HG02623 (cell line): ENCODE results near the gene NCR3LG1.
A peak's percentile ranks its signal among the peaks of the same experiment; 100 is the strongest.

Experiments used
- ATAC-seq: cut with Tn5 transposase; IDR thresholded peaks from one replicate; pipeline ENCODE4 v1.9.1; 2021; ENCODE audit warnings: moderate library complexity; ENCODE audit not compliant: unreplicated experiment

The NCR3LG1 gene

GRCh38 chr11:17351510-17352176 is at the start of gene NCR3LG1:
Gene NCR3LG1, plus strand, starts transcription at chr11:17351800. Its CDS starts 170 bp downstream, at chr11:17351970.
- ATAC-seq = no peak

GRCh38 chr11:17313349-17314231 is 38.0 kb upstream of the NCR3LG1 start:
- ATAC-seq = no peak

DNA sequence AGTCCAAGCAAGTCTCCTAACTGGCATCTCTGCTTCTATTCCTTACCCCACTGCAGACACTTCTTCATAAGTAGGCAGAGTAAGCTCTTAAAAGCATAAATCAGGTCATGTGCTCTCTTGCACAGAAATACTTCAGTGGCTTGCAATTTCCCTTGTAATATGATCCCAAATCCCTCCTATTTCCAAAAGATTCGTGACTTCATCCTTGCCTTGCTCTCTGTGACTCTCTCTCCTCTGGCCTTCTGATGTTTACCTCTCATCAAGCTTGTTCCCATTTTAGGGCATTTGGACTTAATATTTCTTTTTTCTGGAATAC is 37.4 kb upstream of the NCR3LG1 start:
- ATAC-seq = no peak

DNA sequence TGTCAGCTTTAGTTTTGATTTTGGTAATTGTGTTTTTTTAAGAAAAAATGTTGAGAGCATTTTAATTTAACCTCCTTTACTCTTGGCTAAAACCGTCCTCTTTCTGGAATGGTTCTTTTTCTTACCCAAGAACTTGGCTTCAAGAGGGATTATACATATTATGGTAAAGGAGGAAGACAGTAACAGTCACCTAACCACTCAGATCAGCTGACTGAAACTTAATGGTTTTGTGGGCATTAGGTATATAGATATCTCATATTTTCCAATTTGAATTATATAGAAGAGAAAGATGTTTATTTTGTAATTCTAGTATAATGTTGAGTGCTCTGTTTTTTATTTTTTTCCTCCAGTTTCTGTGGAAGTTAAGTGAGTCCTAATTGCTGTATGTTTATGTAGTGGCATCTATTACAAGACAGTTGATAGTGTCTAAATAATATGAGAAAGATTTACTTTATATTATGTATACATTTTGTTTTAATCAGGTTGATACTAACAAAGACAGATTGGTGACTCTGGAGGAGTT is 36.6 kb upstream of the NCR3LG1 start:
- no peak for ATAC-seq

GRCh38 chr11:17328871-17329494 is 22.6 kb upstream of the NCR3LG1 start:
- no peak for ATAC-seq

DNA sequence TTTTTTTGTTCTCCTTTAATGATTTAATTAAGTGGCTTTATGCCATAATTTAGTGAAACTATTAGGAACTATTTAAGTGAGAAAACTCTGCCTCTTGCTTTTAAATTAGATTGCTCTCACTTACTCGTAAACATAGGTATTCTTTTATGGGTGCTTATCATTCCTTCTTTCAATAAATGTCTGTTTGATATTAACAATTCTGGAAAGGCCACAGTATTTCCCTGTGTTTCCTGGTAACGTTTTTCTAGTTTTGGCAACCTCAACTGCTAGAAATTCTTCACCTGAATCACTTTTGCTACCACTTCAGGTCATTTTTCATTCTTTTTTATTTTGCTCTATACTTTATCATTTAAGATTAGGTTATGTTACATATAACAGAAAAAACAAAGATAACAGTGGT is 19.9 kb upstream of the NCR3LG1 start:
- no peak for ATAC-seq

- ATAC-seq = no peak
Observed at GRCh38 chr11:17333799-17334586, 17.6 kb upstream of the NCR3LG1 start.

GRCh38 chr11:17343257-17343656 is 8.3 kb upstream of the NCR3LG1 start:
- no peak for ATAC-seq

DNA sequence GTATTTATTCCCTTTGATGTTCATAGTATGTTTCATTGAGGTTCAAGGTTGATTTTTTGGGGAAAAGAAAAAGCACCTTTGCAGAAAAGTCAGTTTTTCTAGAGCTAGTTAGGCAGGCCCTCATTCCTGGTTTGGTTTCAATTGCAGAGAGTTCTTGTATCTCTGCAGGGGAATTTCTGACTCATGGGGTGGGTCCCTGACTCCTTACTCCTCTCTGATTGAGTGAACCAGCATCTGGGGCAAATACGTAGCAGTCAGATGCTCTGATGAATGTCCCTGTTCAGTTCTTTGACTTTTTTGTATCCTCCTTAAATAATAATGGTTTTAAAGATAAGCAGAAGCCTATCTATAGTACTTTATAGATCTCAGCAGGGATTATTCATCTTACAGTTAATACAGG is 7.7 kb upstream of the NCR3LG1 start:
- no peak for ATAC-seq

- ATAC-seq = no peak
Observed at GRCh38 chr11:17347676-17348075, 3.9 kb upstream of the NCR3LG1 start.

DNA sequence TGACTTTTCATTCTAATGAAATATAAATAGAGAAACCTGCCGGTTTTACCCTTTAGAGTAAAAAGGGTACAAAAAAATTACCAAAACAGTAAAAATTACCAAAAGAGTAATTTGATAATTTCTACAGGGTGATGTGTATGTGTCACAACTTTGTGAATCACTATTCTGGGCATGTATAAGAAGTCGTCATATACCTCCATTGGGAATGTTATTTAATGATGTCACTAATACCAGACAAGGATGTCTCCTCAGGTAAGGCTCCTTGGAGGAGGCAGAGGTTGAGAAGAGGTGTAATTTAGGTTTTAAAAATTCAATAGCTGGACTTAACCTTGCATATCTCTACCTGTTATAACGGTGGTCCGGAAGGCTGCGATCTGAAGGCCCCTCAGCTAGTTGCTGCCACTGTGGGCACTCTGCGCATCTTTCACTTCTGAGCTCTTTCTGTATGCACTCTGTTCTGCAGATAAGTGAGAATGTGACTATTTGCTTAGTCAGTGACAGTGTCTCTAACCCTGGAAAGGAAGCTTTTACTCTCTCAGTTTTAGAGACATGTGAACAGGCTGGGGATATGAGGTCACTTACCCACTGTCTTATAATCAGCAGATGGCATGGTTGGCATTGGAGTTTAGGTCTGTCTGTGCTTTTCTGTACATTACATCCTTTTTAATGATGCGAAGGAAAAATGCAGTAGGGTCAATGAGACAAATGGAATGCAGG is 987 bp upstream of the NCR3LG1 start:
- no peak for ATAC-seq

GRCh38 chr11:17351172-17351509 is 459 bp upstream of the NCR3LG1 start:
- no peak for ATAC-seq

DNA sequence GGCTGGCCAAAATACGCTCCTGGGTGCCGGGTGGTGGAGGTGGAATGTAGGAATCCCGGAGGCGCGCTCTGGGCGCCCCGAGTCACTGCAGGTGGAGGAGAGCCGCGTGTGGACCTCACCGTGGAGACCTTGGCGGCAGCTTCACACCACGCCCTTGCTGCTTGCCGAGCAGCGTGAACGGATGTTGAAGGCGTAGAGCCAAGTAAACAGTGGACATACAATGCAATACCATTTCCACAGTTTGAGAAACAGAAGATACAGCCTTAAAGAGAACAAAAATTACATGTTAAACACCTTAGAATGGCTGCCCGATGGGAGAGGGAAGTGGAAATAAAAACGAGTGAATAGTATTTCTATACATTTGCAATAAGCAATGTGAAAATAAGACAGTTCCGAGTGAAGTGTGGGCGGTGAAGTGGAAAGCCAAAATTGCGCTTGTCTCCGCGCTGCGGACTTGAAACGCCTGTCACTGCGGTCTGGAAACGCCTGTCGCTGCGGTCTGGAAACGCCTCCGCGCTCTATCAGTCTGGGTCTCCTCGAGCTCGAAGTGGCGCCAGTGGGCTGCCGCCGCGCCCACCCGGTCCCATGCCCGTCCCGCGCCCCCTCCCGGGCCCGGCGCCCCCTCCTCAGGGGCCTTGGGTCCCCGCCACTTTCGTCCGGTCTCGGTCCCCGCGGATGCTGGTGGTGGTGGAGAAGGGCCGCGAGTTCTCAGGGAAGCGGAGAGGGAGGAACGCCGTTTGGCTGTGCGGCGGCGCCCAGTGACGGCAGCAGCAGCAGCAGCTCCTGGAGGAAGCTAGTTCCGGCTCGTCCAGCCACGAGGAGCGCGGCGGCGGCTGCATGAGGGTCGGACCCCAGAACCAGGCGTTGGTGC is 1.6 kb downstream of the NCR3LG1 start:
- peak; percentile 44 for ATAC-seq

DNA sequence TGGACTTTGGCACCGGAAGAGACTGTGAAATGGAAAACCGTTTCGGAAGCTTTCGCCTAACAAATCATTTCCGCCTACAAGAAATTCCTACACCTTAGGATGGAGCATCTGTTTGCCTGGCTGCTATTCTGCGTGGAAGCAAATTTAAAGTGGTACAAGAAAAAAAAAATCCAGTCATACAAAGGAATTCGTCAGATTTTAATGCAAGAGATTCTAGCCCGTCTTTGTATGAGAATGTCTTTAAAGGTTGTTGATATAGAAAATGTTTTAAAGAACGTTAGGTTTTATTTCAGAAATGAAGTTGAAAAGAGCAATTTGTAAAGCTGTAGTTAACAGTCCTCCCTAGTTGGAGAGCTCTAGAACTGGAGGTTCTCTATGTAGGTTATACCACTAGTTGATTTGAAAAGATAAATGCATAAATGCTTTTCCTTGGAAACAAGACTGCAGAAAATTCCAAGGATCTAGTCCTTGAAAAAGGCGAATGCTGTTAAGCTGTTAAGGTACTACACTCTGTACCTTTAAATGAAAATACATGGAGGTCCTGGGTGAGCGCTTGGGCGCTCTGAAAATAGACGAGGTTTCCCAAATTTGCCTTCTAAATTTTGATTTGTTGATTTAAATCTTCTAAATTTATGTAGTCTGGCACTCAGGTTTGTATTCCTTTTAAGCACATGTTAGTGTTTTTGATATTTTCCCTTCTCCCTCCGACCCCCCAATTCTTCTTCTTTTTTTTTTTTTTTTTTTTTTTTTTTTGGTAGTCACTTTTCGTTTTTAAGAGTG is 2.4 kb downstream of the NCR3LG1 start:
- ATAC-seq = no peak

DNA sequence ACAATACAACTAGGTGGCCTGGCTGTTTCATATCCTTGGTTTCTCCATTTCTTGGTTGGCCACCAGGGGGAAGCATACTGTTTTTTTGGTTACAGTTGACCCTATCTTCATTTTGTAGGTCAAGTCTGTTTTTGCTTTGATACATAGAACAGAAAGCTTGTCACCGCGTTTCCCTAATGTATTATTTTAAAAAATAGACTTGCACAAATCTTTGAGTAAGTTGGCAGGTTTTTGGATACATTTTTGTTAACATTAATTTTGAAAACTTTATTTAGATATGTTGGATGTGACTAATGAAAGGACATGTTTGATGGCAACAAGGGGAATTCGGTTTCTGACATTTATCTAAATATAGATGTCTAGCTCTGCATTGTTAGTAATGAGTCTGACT is 3.0 kb downstream of the NCR3LG1 start:
- no peak for ATAC-seq

GRCh38 chr11:17366495-17366894 is 14.9 kb downstream of the NCR3LG1 start:
- no peak for ATAC-seq

- no peak for ATAC-seq
Observed at GRCh38 chr11:17368551-17368950, 17.0 kb downstream of the NCR3LG1 start.

GRCh38 chr11:17369094-17369493 is 17.5 kb downstream of the NCR3LG1 start:
- ATAC-seq = no peak
